EH (cell line): Measurements from ENCODE around the gene PUDP.
A peak's percentile ranks its signal among the peaks of the same experiment; 100 is the strongest.
"Not testable (repeated sequence)": the region's sequence is repeated elsewhere in the genome, so short reads cannot be mapped to it uniquely, and the experiment has no call there.

Experiments used
- DNase-seq: peaks from one replicate; pipeline ENCODE4 v3.0.0-alpha.2; 2015; ENCODE audit warnings: low read depth

The PUDP gene

DNA sequence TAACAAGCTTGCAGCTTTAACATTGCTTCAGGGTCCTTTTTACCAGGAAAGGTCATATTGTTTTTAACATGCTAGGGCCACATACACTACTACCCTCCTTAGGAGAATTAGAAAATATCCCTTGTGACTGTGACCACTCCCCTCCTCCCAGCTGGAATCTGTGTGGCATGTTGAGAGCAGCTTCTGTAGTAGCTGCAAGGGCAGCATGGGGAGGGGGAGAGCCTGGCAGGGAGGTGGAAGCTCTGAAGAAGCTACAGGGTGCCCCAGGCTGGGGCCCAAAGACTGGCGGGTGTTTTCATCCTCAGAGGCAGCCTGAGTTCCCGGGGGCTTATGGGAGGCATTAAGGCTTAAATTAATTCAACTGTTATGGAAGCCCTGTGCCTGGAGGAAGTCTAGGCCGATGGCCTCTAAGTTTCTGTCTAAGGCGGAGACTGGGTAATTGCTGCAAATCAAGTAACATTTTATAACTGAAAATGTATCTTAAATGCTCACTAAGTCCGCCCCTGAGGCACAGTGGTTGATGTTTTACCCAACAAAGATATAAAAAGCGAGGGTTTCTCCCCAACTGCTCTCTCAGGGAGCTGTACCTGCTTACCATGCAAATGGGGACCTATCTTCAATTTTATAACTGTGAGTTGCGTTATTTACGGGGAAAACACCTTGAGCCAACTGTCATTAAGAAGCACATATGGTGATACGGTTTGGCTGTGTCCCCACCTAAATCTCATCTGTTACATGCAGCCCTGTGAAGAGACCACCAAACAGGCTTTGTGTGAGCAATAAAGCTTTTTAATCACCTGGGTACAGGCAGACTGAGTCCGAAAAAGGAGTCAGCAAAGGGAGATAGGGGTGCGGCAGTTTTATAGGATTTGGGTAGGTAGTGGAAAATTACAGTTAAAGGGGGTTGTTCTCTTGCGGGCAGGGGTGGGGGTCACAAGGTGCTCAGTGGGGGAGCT, 37.8 kb downstream of the PUDP start:
- no peak for DNase-seq

DNA sequence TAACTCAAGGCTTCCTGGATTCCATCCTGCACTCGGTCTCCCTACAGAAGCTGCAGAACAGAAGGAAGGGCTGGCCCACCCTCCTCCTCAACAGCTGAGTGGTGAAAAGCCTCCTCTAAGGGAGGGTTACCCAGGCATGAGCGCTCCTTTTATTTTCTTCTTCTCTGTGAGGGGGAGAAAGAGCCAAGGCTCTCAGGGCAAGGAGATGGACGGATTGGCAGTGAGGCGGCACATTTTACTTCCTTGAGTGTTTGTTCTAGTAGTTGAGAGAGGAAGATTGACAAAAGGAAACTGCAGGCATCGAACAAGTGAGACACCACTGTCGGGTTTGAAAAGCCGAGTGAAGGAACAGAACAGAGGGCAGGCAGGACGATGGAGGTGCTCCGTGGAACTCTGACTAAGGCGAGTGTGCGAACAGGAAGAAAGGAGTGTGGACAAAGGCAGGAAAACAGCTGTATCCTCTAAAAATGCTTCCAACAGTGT, 38.9 kb downstream of the PUDP start:
- DNase-seq, result no peak

GRCh38 chrX:7108030-7108429, 39.9 kb downstream of the PUDP start:
- no peak for DNase-seq

DNA sequence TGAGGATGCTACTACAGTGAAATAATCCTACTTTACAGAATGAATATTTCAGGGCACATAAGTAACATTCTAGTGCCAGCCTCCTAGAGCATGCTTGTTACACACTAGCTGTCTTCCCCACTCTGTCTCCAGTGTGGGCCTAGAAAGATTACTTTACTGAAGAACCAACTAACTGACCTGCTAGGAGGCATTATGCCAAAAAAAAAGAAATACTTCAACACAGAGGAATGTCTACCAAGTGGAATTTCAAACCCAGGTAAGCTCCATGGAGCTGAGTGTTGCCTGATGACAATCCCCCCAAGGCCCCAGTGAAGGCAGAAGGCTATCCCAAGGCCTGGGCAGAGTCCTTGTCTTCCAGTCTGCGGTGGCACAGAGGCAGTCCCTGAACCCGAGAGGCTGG, 41.3 kb downstream of the PUDP start:
- DNase-seq, result no peak

GRCh38 chrX:7102119-7102518, 45.8 kb downstream of the PUDP start:
- no peak for DNase-seq

DNA sequence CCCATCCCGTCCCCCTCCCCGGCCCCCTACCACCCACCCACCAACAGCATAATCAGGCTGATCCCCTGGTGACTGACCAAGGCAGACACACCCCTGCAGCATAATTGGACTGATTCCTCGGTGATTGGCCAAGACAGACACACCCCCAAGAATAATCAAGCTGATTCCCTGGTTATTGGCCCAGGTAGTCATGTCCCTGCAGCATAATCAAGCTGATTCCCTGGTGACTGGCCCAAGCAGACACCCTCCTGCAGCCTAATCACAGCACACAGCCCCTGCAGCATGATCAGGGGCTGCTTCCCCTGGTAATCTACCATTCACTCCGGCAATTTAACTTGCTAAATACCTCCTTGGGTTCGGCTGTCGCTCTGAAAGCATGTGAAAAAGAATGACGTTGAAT, 47.9 kb downstream of the PUDP start:
- DNase-seq, result no peak

- not testable (repeated sequence) for DNase-seq
Measured at GRCh38 chrX:7095657-7096056, 52.3 kb downstream of the PUDP start.

DNA sequence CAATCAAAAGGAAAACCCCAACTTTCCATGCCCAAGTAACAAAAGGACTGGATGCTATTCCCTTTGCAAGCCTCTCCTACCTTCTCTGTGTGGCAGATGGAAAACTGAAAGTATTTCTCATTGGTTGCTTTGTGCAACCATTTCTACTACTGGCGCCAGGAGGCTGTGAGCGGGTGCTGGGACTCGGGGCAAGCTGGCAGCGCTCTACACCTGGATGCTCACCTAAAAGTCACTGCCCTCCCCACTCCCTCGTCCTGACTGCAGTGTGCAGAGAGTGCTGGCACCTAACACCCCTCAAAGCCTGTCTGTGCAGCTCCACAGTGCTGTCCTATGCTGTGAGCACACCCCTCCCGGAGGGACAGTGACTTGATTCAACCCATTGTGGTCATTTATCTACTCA, 54.6 kb downstream of the PUDP start:
- no peak for DNase-seq

- no peak for DNase-seq
Measured at GRCh38 chrX:7092543-7092942, 55.4 kb downstream of the PUDP start.

GRCh38 chrX:7091923-7092322, 56.0 kb downstream of the PUDP start:
- no peak for DNase-seq

DNA sequence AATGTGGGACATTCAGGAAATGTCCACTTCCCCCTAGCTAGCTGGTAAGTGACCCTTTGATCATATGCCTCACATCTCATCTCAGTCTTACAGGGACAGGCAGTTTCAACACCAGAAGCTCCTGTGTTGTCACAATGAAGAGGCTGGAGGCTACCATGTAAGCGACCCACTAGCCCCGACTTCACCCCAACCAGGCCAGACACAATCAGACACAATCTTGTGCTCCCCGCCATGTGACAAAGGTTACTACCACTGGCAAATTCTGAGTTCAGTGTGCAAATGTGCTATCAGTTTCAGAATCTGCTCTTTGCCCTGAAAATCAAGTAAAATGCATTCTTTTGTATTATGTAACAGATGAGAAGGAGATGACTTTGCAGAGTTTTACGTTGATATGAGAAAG, 57.3 kb downstream of the PUDP start:
- no peak for DNase-seq

GRCh38 chrX:7088968-7089615, 58.9 kb downstream of the PUDP start:
- DNase-seq, result no peak

- DNase-seq, result peak; percentile 30
Measured at GRCh38 chrX:7086384-7086783, 61.6 kb downstream of the PUDP start.

- DNase-seq, result no peak
Measured at GRCh38 chrX:7085879-7086278, 62.1 kb downstream of the PUDP start.

DNA sequence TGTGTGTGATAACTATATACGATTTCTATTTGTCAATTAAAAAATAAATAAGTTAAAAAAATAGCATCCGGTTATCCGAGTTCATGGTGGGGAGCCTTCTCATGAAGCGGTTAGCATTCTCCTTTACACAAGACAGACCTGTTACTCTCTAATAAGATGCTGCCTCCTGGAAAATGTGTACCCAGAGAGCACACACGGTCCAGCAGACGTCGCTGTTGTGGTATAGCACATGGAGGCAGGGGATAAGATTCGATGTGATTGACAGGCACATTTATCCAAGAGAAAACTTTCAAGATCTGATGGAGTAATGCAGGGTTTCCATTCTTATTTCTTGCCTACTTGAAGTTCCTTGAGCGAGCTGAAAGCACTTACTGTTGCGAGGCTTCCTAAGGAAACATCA, 63.1 kb downstream of the PUDP start:
- DNase-seq, result no peak

- peak; percentile 93 for DNase-seq
Measured at GRCh38 chrX:7083468-7084396, 64.2 kb downstream of the PUDP start.

- DNase-seq, result no peak
Measured at GRCh38 chrX:7083021-7083420, 64.9 kb downstream of the PUDP start.

DNA sequence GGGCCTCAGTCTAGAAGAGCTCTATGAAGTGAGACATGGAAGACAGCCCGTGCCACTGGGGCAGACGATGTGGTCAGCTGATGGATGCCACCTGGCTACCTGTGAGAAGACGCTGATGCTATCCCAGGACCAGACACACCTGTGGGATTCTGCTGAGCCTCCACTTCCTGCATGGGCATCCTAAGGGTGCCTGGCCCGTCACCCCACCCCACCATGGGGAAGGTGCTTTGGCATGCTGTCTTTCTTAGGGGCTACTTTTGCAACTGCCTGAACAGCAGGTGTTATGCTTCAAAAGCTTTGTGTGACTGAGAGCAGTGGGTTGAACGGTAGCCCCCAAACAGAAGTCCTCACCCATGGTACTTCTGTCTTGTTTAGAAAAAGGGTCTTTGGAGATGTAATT, 65.4 kb downstream of the PUDP start:
- DNase-seq, result no peak

DNA sequence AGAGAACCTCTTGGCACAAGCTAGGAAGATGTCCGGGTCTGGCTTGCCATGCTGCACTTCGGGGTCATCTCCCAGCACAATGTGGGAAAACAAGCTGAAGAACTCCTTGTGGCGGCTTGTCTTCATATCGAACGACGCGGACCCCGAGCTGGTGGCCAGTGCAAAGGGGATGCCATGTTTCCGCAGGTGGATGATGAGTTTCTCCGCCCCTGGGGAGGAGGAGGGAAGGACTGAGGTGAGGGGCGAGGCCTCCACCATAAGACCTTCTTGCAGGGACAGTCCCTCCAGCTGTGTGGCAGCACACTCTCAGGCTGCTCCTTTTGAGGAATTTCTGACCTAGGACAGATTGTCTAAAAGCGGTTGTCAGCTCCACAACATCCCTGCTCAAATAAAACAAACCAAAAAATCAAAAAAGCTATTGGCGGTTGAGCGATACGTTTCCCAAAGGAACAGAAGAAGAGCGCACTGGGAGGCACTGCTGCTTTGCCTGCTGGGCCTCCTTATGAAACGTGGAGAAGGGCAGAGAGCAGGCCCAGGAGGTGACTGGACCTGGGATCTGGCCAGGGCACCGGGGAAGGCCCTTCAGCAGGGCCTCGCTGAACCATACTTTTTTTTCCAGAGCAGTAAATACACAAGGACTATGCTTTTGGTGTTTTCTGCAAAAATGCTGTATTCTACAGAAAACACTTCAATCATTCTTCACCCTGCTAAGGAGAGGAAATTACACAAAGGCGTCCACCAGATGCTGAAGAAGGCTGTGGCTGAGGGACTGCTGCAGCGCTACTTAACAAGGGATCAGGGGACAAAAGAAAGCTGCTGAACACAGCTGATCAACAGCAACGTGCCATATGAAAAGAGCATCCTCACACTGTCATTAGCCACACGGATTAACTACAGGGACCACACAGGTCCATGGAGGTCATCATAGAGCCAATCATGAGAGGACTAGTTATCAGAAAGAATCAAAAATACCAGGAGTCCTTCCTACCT, 70.4 kb downstream of the PUDP start:
- DNase-seq, result no peak

- no peak for DNase-seq
Measured at GRCh38 chrX:7076245-7076661, 71.7 kb downstream of the PUDP start.

DNA sequence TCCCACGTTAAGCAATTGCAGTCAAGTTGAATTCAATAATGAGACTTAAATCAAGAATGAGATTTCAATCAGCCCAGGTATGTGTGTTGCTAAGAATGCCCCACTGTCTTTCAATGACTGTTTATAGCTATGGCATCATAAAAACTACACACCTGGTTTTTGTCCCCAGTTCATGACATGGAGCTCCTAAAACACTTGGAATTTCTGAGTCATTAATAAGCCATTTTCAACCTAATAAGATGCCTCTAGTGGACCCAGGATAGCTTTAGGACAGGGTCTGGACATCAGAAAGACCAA, 73.1 kb downstream of the PUDP start:
- DNase-seq, result no peak
